BLaER1 (cell line): ENCODE measurements around the gene RAD50.
"Not testable (repeated sequence)": the region's sequence is repeated elsewhere in the genome, so short reads cannot be mapped to it uniquely, and the experiment has no call there.

ENCODE experiments used
- H3K27ac ChIP-seq: shearing (Covaris generic); formaldehyde crosslinking; 2 replicates; pipeline ENCODE4 v1.8.1; 2022
- H3K27me3 ChIP-seq: shearing (Covaris generic); formaldehyde crosslinking; 2 replicates; pipeline ENCODE4 v1.8.1; 2022
- H3K36me3 ChIP-seq: shearing (Covaris generic); formaldehyde crosslinking; 2 replicates; pipeline ENCODE4 v1.8.1; 2022
- H3K4me1 ChIP-seq: shearing (Covaris generic); formaldehyde crosslinking; 2 replicates; pipeline ENCODE4 v1.8.1; 2022
- H3K4me2 ChIP-seq: shearing (Covaris generic); formaldehyde crosslinking; 2 replicates; pipeline ENCODE4 v1.8.1; 2022
- H3K4me3 ChIP-seq: shearing (Covaris generic); formaldehyde crosslinking; 2 replicates; pipeline ENCODE4 v1.8.1; 2022
- H3K9ac ChIP-seq: shearing (Covaris generic); formaldehyde crosslinking; 2 replicates; pipeline ENCODE4 v1.8.1; 2022
- H3K9me3 ChIP-seq: shearing (Covaris generic); formaldehyde crosslinking; 2 replicates; pipeline ENCODE4 v1.8.1; 2022
- H4K20me1 ChIP-seq: shearing (Covaris generic); formaldehyde crosslinking; 2 replicates; pipeline ENCODE4 v1.8.1; 2022
- Cebpa-rat ChIP-seq: shearing (Covaris generic); IDR thresholded peaks from 2 replicates; pipeline ENCODE4 v1.8.1; 2022

The RAD50 gene

GRCh38 chr5:132556153-132556762, 519 bp upstream of the RAD50 start:
- H3K9ac ChIP-seq = peak overlapping the region; percentile 88
- H3K4me2 ChIP-seq = peak overlapping the region; percentile 84
- H3K36me3 ChIP-seq = peaks cover 16% of the 10 kb centered on the region
- peak overlapping the region; percentile 91 for H3K27ac ChIP-seq
- no peaks in the 10 kb centered on the region for H3K9me3 ChIP-seq
- no peaks in the 10 kb centered on the region for H4K20me1 ChIP-seq
- H3K4me3 ChIP-seq = peak overlapping the region; percentile 75
- TF ChIP-seq Cebpa-rat = no peak
- peaks cover 20% of the 10 kb centered on the region for H3K4me1 ChIP-seq
- no peaks in the 10 kb centered on the region for H3K27me3 ChIP-seq

DNA sequence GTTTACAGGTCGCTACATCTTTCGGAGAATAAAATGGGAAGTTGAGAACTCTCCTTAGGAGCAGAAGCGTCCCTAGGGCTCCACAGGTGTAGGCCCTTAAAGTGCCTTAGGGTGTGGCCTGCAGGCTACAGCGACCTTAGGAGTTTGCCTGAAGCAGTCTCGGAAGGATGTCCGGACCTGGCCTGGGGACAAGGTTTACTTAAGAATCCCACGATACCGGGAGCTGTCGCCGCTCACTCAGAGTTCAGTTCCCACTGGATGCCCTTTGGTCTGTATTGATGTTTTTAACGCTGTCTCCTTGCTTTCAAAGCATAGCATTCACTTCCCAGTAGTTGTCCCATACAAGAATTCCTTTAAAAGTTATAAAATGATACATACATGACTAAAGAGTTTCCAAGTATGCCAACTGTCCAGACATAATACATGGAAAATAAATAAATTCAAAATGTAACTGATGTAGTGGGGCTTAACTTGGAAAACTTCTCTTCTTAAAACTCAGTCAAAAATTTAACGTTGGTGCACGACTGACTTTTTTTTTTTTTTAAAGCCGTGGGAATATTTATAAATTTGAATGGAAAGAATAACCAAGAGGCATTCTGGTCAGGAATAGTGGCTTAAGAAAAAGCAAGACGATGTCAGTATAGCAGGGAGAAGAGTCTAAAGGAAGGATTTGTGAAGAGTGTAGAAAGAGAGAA, 848 bp downstream of the RAD50 start:
- H3K4me2 ChIP-seq = peak overlapping the region; percentile 84
- peak overlapping the region; percentile 88 for H3K9ac ChIP-seq
- H3K36me3 ChIP-seq = peaks cover 30% of the 10 kb centered on the region
- H3K27ac ChIP-seq = peak overlapping the region; percentile 91
- peaks cover 7% of the 10 kb centered on the region; the same call in 1 of the 2 replicates for H3K9me3 ChIP-seq
- peak overlapping the region; percentile 75 for H3K4me3 ChIP-seq
- H4K20me1 ChIP-seq = no peaks in the 10 kb centered on the region
- no peaks in the 10 kb centered on the region for H3K27me3 ChIP-seq
- TF ChIP-seq Cebpa-rat = no peak
- H3K4me1 ChIP-seq = peaks cover 20% of the 10 kb centered on the region

DNA sequence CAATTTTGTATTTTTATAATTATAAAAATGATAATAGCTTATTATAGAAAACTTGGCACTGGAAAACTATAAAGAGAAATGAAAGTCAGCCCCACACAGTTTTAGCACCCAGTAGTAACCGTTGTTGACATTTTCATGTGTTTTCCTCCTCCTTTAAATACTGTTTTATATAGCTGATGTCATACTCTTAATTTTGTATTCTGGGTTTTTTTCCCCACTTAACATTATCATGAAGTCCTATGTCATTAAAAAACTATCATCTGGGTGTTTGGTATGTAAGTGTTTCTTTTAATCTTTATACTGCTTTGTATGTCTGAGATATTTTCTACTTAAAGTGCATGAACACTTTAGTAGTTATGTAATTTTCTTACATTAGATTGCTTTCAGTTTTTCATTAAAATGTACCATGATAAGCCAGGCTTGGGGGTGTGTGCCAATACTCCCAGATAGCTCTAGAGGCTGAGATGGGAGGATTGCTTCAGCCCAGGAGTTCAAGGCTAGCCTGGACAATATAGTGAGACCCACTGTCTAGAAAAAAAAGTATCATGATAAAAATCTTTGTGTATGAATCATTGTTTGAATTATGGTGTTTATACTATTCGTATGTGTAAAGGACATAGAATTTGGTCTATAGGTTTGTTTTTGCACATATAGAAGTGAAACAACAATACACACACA, 2.7 kb downstream of the RAD50 start:
- no peak for TF ChIP-seq Cebpa-rat
- Histone ChIP-seq H3K36me3 (peaks cover 49% of the 10 kb centered on the region), H4K20me1 (no peaks in the 10 kb centered on the region), H3K4me3 (no peak overlapping the region), H3K9me3 (peaks cover 26% of the 10 kb centered on the region), H3K4me1 (peaks cover 20% of the 10 kb centered on the region), H3K4me2 (no peak overlapping the region), H3K27me3 (no peaks in the 10 kb centered on the region), H3K9ac (no peak overlapping the region), H3K27ac (no peak overlapping the region)

GRCh38 chr5:132561601-132562000, 4.8 kb downstream of the RAD50 start:
- peaks cover 36% of the 10 kb centered on the region for H3K9me3 ChIP-seq
- no peak overlapping the region for H3K4me2 ChIP-seq
- no peak overlapping the region for H3K27ac ChIP-seq
- H3K4me1 ChIP-seq = peaks cover 20% of the 10 kb centered on the region
- H3K27me3 ChIP-seq = no peaks in the 10 kb centered on the region
- TF ChIP-seq Cebpa-rat = no peak
- H3K36me3 ChIP-seq = peaks cover 68% of the 10 kb centered on the region
- no peak overlapping the region for H3K9ac ChIP-seq
- H4K20me1 ChIP-seq = no peaks in the 10 kb centered on the region
- H3K4me3 ChIP-seq = no peak overlapping the region

DNA sequence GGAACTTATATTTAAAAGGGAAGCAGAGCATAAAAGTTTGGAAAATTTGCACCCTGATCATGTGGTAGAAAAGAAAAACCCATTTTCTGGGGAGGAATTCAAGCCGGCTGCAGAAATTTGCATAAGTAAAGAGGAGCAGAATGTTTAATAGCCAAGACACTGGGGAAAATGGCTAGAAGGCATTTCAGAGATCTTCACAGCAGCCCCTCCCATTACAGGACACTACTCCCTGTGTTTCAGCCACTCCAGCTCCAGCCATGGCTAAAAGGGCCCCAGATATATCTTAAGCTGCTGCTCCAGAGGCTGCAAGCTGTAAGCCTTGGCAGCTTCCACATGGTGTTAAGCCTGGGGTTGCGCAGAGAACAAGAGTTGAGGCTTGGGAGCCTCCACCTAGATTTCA, 7.8 kb downstream of the RAD50 start:
- H4K20me1 ChIP-seq, H3K4me1 ChIP-seq, H3K4me3 ChIP-seq, H3K4me2 ChIP-seq, H3K27me3 ChIP-seq, H3K9ac ChIP-seq, H3K27ac ChIP-seq: not testable (repeated sequence)
- peaks cover 75% of the 10 kb centered on the region for H3K36me3 ChIP-seq
- H3K9me3 ChIP-seq = peaks cover 36% of the 10 kb centered on the region

- Histone ChIP-seq H3K4me3 (no peak overlapping the region), H3K27me3 (no peaks in the 10 kb centered on the region), H4K20me1 (no peaks in the 10 kb centered on the region), H3K9me3 (peaks cover 36% of the 10 kb centered on the region), H3K9ac (no peak overlapping the region), H3K4me1 (no peaks in the 10 kb centered on the region), H3K27ac (no peak overlapping the region), H3K4me2 (no peak overlapping the region), H3K36me3 (peaks cover 63% of the 10 kb centered on the region)
- TF ChIP-seq Cebpa-rat = no peak
Measured at GRCh38 chr5:132566657-132567056, 9.9 kb downstream of the RAD50 start.

GRCh38 chr5:132576123-132576522, 19.3 kb downstream of the RAD50 start:
- Histone ChIP-seq H3K4me2 (no peak overlapping the region), H3K36me3 (peaks cover 72% of the 10 kb centered on the region)

DNA sequence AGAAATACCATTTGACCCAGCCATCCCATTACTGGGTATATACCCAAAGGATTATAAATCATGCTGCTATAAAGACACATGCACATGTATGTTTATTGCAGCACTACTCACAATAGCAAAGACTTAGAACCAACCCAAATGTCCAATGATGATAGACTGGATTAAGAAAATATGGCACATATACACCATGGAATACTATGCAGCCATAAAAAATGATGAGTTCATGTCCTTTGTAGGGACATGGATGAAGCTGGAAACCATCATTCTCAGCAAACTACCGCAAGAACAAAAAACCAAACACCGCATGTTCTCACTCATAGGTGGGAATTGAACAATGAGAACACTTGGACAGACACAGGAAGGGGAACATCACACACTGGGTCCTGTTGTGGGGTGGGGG, 27.8 kb downstream of the RAD50 start:
- peaks cover 59% of the 10 kb centered on the region for H3K36me3 ChIP-seq
- not testable (repeated sequence) for H3K4me3 ChIP-seq, H3K4me1 ChIP-seq, H4K20me1 ChIP-seq, H3K4me2 ChIP-seq, H3K9me3 ChIP-seq, H3K9ac ChIP-seq, H3K27ac ChIP-seq, H3K27me3 ChIP-seq

More at GRCh38 chr5:132576123-132576522, 19.3 kb downstream of the RAD50 start:
- H3K4me3 ChIP-seq = no peak overlapping the region
- H3K9ac ChIP-seq = no peak overlapping the region
- no peak for TF ChIP-seq Cebpa-rat
- no peaks in the 10 kb centered on the region for H4K20me1 ChIP-seq
- H3K27ac ChIP-seq = no peak overlapping the region
- peaks cover 17% of the 10 kb centered on the region for H3K9me3 ChIP-seq
- no peaks in the 10 kb centered on the region for H3K4me1 ChIP-seq
- no peaks in the 10 kb centered on the region for H3K27me3 ChIP-seq

DNA sequence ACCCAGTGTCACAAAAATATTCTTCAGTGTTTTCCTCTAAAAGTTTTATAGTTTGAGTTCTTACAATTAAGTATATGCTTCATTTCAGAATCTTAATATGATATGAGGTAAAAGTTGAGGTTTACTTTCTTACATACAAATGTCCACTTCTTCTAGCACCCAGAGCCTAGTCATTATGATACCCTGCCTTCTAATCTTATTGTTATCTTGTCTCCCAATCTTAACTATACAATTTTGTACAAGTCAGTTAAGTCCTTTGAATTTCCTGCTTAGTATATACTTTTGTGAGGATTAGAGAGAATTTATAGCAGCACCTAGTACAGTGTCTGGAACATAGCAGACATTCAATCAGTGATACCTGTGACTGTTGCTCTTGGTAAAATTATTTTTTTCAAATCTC, 29.3 kb downstream of the RAD50 start:
- Histone ChIP-seq H3K4me3 (no peak overlapping the region), H3K4me1 (no peaks in the 10 kb centered on the region), H3K4me2 (no peak overlapping the region), H3K9ac (no peak overlapping the region), H4K20me1 (no peaks in the 10 kb centered on the region), H3K9me3 (no peaks in the 10 kb centered on the region), H3K36me3 (peaks cover 64% of the 10 kb centered on the region), H3K27me3 (no peaks in the 10 kb centered on the region), H3K27ac (no peak overlapping the region)
- TF ChIP-seq Cebpa-rat = no peak

GRCh38 chr5:132589467-132589866, 32.7 kb downstream of the RAD50 start:
- no peaks in the 10 kb centered on the region for H3K9me3 ChIP-seq
- no peak overlapping the region for H3K4me2 ChIP-seq
- H3K4me1 ChIP-seq = no peaks in the 10 kb centered on the region
- H3K36me3 ChIP-seq = peaks cover 51% of the 10 kb centered on the region
- no peak overlapping the region for H3K27ac ChIP-seq
- no peak for TF ChIP-seq Cebpa-rat
- no peak overlapping the region for H3K9ac ChIP-seq
- H3K4me3 ChIP-seq = no peak overlapping the region
- H4K20me1 ChIP-seq = no peaks in the 10 kb centered on the region
- no peaks in the 10 kb centered on the region for H3K27me3 ChIP-seq
